Esophagus muscularis mucosa (tissue), 3 donors: ENCODE results near the gene FAP.

ENCODE experiments used
- POLR2A ChIP-seq: fragments of 450-650 bp; IDR thresholded peaks from one replicate; pipeline ENCODE4 v1.6.1; 2017; ENCODE audit warnings: antibody characterized with exemption, moderate library complexity, mild to moderate bottlenecking, low read depth
- TF ChIP-seq, protein P1 (sequence below), 3 experiments: fragments of 200-600 bp in 2 of 3; fragments of 450-650 bp in 1 of 3; sonication (generic) in 2 of 3; IDR thresholded peaks; one replicate each; pipeline ENCODE4 v1.5.1; 2017 to 2019; ENCODE audit warnings: antibody characterized with exemption in 3 of 3, mild to moderate bottlenecking in 2 of 3, moderate library complexity in 1 of 3

DNA sequence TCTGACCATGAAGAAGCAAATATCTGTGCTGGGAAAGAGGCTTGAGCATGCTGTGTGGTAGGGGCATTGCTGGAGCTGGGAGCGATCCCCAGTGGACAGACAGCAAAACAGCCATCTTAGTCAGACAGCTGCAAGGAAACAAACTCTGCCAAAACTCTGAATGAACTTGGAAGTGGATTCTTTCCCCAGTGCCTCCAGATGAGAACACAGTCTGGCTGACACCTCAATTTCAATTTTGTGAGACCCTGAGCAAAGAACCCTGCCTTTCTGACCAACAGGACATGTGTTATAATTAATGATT, 23.2 kb upstream of the FAP start:
- TF ChIP-seq, protein P1, sequence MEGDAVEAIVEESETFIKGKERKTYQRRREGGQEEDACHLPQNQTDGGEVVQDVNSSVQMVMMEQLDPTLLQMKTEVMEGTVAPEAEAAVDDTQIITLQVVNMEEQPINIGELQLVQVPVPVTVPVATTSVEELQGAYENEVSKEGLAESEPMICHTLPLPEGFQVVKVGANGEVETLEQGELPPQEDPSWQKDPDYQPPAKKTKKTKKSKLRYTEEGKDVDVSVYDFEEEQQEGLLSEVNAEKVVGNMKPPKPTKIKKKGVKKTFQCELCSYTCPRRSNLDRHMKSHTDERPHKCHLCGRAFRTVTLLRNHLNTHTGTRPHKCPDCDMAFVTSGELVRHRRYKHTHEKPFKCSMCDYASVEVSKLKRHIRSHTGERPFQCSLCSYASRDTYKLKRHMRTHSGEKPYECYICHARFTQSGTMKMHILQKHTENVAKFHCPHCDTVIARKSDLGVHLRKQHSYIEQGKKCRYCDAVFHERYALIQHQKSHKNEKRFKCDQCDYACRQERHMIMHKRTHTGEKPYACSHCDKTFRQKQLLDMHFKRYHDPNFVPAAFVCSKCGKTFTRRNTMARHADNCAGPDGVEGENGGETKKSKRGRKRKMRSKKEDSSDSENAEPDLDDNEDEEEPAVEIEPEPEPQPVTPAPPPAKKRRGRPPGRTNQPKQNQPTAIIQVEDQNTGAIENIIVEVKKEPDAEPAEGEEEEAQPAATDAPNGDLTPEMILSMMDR (IDR thresholded peaks at IDR 0.05): no peak
- no peak for TF ChIP-seq POLR2A
